CD14-positive monocyte (primary cell): ENCODE data around the gene MIOX. TPM values are rescaled to one million over a fixed set of nuclear protein-coding genes. Genes with fewer than 3 reads are reported as not detected.
A peak's percentile ranks its signal among the peaks of the same experiment; 100 is the strongest.

Experiments used
- DNase-seq, 3 donors: peaks; one replicate each; pipeline ENCODE4 v3.0.0-alpha.2; 2011 to 2022
- H2AFZ ChIP-seq: 2 replicates; pipeline ENCODE4 v1.6.0; 2012; ENCODE audit warnings: mild to moderate bottlenecking, low read depth, low read length, inconsistent platforms; ENCODE audit not compliant: insufficient read depth, poor library complexity, severe bottlenecking
- H3K27ac ChIP-seq, 2 donors: 1 replicate in 1 of 2; 2 replicates in 1 of 2; pipeline ENCODE4 v1.5.1; 2012 to 2013; ENCODE audit warnings: low read length in 2 of 2, control low read depth in 1 of 2, inconsistent platforms in 1 of 2, low read depth in 1 of 2, mild to moderate bottlenecking in 1 of 2
- H3K27me3 ChIP-seq, 2 donors: one replicate each; pipeline versions ENCODE4 v1.6.0 to v1.6.1; 2011 to 2013; ENCODE audit warnings: low read length in 2 of 2; ENCODE audit not compliant: control insufficient read depth in 2 of 2, insufficient read depth in 2 of 2
- H3K36me3 ChIP-seq, 2 donors: replicated peaks in 1 of 2; 1 replicate in 1 of 2; 2 replicates in 1 of 2; pipeline versions ENCODE4 v1.5.1 to v1.6.1; 2012 to 2013; ENCODE audit warnings: low read length in 2 of 2, control low read depth in 1 of 2, inconsistent platforms in 1 of 2, mild to moderate bottlenecking in 1 of 2; ENCODE audit not compliant: insufficient read depth in 2 of 2, control insufficient read depth in 1 of 2
- H3K4me1 ChIP-seq, 2 donors: 1 replicate in 1 of 2; 2 replicates in 1 of 2; pipeline versions ENCODE4 v1.5.1 to v1.6.1; 2012 to 2013; ENCODE audit warnings: low read length in 2 of 2, control low read depth in 1 of 2, inconsistent platforms in 1 of 2, mild to moderate bottlenecking in 1 of 2, moderate library complexity in 1 of 2; ENCODE audit not compliant: insufficient read depth in 2 of 2, control insufficient read depth in 1 of 2
- H3K4me2 ChIP-seq: replicated peaks from 2 replicates; pipeline ENCODE3; 2012; ENCODE audit warnings: low read length, moderate library complexity, mild to moderate bottlenecking; ENCODE audit not compliant: poor library complexity, severe bottlenecking; ENCODE audit errors: extremely low read depth
- H3K4me3 ChIP-seq, 3 experiments: fragments of 200-600 bp in 1 of 3; sonication (generic) in 1 of 3; replicated peaks in 1 of 3; 1 replicate in 2 of 3; 2 replicates in 1 of 3; pipeline ENCODE4 v1.5.1; 2011 to 2013; ENCODE audit warnings: low read length in 3 of 3, mild to moderate bottlenecking in 3 of 3, control low read depth in 2 of 3, low read depth in 2 of 3, inconsistent platforms in 1 of 3, moderate library complexity in 1 of 3
- H3K79me2 ChIP-seq: 2 replicates; pipeline ENCODE4 v1.6.0; 2012; ENCODE audit warnings: mild to moderate bottlenecking, control low read depth, inconsistent platforms, low read length, moderate library complexity; ENCODE audit not compliant: insufficient read depth
- H3K9ac ChIP-seq: 2 replicates; pipeline ENCODE4 v1.6.0; 2017; ENCODE audit warnings: low read length, mild to moderate bottlenecking; ENCODE audit not compliant: insufficient read depth, poor library complexity, severe bottlenecking
- H3K9me3 ChIP-seq, 2 donors: replicated peaks in 1 of 2; 1 replicate in 1 of 2; 2 replicates in 1 of 2; pipeline versions ENCODE4 v1.5.1 to v1.6.1; 2012 to 2013; ENCODE audit warnings: low read length in 2 of 2, control low read depth in 1 of 2; ENCODE audit not compliant: control insufficient read depth in 1 of 2, insufficient read depth in 1 of 2
- H4K20me1 ChIP-seq: 2 replicates; pipeline ENCODE4 v1.6.0; 2012; ENCODE audit warnings: mild to moderate bottlenecking, low read length, control low read depth, moderate library complexity; ENCODE audit not compliant: insufficient read depth
- H3K27ac Mint-ChIP-seq, 7 donors: one replicate each; pipeline ENCODE4 v1.8.0; 2020; ENCODE audit warnings: mild to moderate bottlenecking in 7 of 7, mixed read lengths in 7 of 7, moderate library complexity in 6 of 7, inconsistent platforms in 2 of 7
- H3K27me3 Mint-ChIP-seq, 3 donors: one replicate each; pipeline ENCODE4 v1.8.0; 2021 to 2022; ENCODE audit warnings: low read depth in 3 of 3, mild to moderate bottlenecking in 3 of 3, mixed read lengths in 3 of 3, moderate library complexity in 3 of 3, inconsistent platforms in 1 of 3
- H3K36me3 Mint-ChIP-seq, 2 donors: one replicate each; pipeline ENCODE4 v1.8.0; 2020; ENCODE audit warnings: mixed read lengths in 2 of 2, inconsistent platforms in 1 of 2, mild to moderate bottlenecking in 1 of 2
- H3K4me1 Mint-ChIP-seq: one replicate; pipeline ENCODE4 v1.8.0; 2020; ENCODE audit warnings: mild to moderate bottlenecking, mixed read lengths
- H3K4me3 Mint-ChIP-seq, 2 donors: one replicate each; pipeline ENCODE4 v1.8.0; 2020; ENCODE audit warnings: mild to moderate bottlenecking in 2 of 2, mixed read lengths in 2 of 2, moderate library complexity in 1 of 2
- H3K9me3 Mint-ChIP-seq, 7 donors: one replicate each; pipeline ENCODE4 v1.8.0; 2020 to 2022; ENCODE audit warnings: mixed read lengths in 7 of 7, mild to moderate bottlenecking in 6 of 7, moderate library complexity in 6 of 7, inconsistent platforms in 2 of 7
- WGBS: methylation state at CpG from one replicate; pipeline ENCODE4 v1.1.5; 2013; ENCODE audit warnings: missing lambda C conversion rate; ENCODE audit not compliant: insufficient coverage; 5-methylcytosine and 5-hydroxymethylcytosine counted together
- intact Hi-C, 2 donors: fragments of 100-400 bp; cut with micrococcal nuclease; formaldehyde crosslinking; loops; one replicate each; pipeline versions ENCODE4 v1.15.0 to v1.15.1; 2023
- polyA plus RNA-seq, 3 donors: library from polyadenylated mRNA; depleted of rRNA in 1 of 3; unstranded in 2 of 3; stranded (reverse) in 1 of 3; fragments of 300-500 nt in 2 of 3; fragments of >200 nt in 1 of 3; fragmentation: Illumina TruSeq in 2 of 3; gene quantifications; 1 replicate in 2 of 3; 2 replicates in 1 of 3; pipeline ENCODE4 v1.2.3, GENCODE V29; 2012 to 2021
- TF ChIP-seq, protein P1 (sequence below): fragments of 200-600 bp; IDR thresholded peaks from one replicate; pipeline ENCODE4 v1.8.0; 2022; ENCODE audit warnings: antibody characterized with exemption, mild to moderate bottlenecking

MIOX gene
- polyA plus RNA-seq, 3 donors: not detected

DNA sequence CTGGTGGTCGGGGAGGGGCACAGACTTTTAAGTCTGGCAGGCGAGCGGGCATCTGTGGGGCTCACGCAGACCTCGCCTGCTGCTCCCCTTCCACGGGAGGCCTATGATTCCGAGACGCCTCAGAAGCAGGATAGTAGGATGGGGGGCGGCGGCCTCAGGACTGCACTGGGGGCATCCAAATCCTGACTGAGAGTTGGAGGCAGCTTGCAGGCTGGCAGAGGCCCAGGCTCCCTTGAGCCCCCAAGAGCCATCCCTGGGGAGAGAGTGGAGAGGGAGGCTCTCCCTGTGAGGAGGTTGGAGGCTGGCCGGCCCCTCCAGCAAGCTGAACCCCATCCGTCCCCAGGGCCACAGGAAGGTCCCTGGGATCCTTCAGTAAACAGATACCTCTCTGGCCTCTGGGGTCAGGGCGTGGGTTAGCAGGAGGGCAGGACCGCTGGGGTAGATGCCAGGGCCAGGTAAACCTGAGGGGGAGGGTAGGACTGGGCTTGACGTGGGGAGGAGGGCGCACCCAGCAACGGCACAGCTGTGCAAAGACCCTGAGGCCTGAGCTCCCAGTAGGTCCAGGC, 45.1 kb upstream of the MIOX start:
- no peaks in the 10 kb centered on the region for H3K9me3 ChIP-seq
- no peak overlapping the region for H3K4me3 Mint-ChIP-seq
- H4K20me1 ChIP-seq: peaks cover 47% of the 10 kb centered on the region
- no peaks in the 10 kb centered on the region for H3K27me3 ChIP-seq
- H3K9me3 Mint-ChIP-seq: no peaks in the 10 kb centered on the region
- no peak overlapping the region for H3K4me3 ChIP-seq
- no peak for DNase-seq
- H3K79me2 ChIP-seq: no peaks in the 10 kb centered on the region
- H3K36me3 Mint-ChIP-seq: peaks cover 45 to 77% of the 10 kb centered on the region in 2 donors
- no peak overlapping the region for H3K27ac ChIP-seq
- peak overlapping the region in 2 of 7 donors; percentile 60 to 76 for H3K27ac Mint-ChIP-seq
- 94% methylated on average over 13 of the region's 17 CpGs for WGBS
- H2AFZ ChIP-seq: no peak overlapping the region
- peaks cover 69 to 88% of the 10 kb centered on the region in 2 donors for H3K36me3 ChIP-seq
- peaks cover 2% of the 10 kb centered on the region for H3K4me1 Mint-ChIP-seq
- TF ChIP-seq, protein P1, sequence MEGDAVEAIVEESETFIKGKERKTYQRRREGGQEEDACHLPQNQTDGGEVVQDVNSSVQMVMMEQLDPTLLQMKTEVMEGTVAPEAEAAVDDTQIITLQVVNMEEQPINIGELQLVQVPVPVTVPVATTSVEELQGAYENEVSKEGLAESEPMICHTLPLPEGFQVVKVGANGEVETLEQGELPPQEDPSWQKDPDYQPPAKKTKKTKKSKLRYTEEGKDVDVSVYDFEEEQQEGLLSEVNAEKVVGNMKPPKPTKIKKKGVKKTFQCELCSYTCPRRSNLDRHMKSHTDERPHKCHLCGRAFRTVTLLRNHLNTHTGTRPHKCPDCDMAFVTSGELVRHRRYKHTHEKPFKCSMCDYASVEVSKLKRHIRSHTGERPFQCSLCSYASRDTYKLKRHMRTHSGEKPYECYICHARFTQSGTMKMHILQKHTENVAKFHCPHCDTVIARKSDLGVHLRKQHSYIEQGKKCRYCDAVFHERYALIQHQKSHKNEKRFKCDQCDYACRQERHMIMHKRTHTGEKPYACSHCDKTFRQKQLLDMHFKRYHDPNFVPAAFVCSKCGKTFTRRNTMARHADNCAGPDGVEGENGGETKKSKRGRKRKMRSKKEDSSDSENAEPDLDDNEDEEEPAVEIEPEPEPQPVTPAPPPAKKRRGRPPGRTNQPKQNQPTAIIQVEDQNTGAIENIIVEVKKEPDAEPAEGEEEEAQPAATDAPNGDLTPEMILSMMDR: no peak
- no peak overlapping the region for H3K4me2 ChIP-seq
- no peaks in the 10 kb centered on the region for H3K27me3 Mint-ChIP-seq
- intact Hi-C loops: no loop called here
- H3K9ac ChIP-seq: no peak overlapping the region
- H3K4me1 ChIP-seq: no peaks in the 10 kb centered on the region

DNA sequence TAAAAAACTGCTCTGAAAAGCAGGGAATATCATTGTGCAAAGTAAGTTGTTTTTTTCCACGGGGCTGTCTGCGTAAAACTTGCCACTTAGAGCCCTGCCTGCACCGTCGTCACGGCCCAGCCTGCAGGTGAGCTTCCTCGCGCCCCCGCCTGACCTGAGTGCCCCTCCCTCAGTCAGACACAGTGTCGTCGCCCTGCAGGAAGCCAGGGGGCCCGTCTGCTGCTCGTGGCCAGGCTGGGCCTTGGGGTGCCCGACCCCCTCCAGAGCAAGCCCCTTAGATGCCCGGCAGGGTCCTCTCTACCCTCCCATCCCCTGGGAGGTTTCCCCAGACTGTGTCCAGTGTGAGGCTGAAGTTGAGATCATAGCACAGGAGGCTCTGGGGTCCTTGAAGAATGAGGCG, 43.5 kb upstream of the MIOX start:
- Histone ChIP-seq H3K9me3 (no peaks in the 10 kb centered on the region), H3K79me2 (no peaks in the 10 kb centered on the region), H3K4me1 (no peaks in the 10 kb centered on the region), H4K20me1 (peaks cover 58% of the 10 kb centered on the region), H2AFZ (no peak overlapping the region), H3K36me3 (peaks cover 72 to 88% of the 10 kb centered on the region in 2 donors), H3K4me2 (no peak overlapping the region), H3K27ac (no peak overlapping the region), H3K9ac (no peak overlapping the region), H3K27me3 (no peaks in the 10 kb centered on the region), H3K4me3 (no peak overlapping the region)
- WGBS: 81% methylated on average over 14 of the region's 15 CpGs
- H3K9me3 Mint-ChIP-seq: no peaks in the 10 kb centered on the region
- TF ChIP-seq, protein P1: no peak
- intact Hi-C loops: no loop called here
- H3K27me3 Mint-ChIP-seq: no peaks in the 10 kb centered on the region
- H3K36me3 Mint-ChIP-seq: peaks cover 42 to 76% of the 10 kb centered on the region in 2 donors
- no peak for DNase-seq
- H3K4me1 Mint-ChIP-seq: peaks cover 2% of the 10 kb centered on the region
- H3K4me3 Mint-ChIP-seq: no peak overlapping the region
- peak overlapping the region in 4 of 7 donors; percentile 36 to 68 (median 57) for H3K27ac Mint-ChIP-seq
